ENCODE data around the gene FOXP1. TPM values are rescaled to one million over a fixed set of nuclear protein-coding genes. Genes with fewer than 3 reads are reported as not detected.

Gene FOXP1
- total and polyA plus RNA-seq, 9 of the 15 experiments (the other 6 are each of a cell fraction or from before 2014, with no cell fraction given) = 7.7 to 34.5 (median 13.7) TPM

DNA sequence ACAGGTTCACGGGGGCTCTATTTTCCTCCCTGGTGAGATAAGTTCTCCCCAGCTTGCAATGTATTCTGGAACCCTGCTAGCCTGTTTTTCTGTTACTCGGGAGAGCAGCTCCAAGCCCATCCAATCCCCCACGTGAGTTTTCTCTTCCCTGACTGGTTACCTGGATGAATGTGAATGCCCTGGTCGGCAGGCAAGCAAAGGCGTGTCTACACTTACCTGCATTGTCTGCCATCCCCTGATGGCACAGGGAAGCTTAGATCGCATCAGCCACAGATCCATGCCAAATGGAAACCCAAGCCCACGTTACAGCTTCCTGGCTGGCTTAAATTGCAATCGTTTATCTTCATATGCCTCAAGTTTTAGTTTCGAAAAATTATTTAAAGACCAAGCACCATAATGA is 149.9 kb downstream of the FOXP1 start (continued):
- no peak for TF ChIP-seq E2F6 (IDR thresholded peaks at IDR 0.05; ENCODE audit: borderline replicate concordance in 1 of 2, extremely low read depth in 1 of 2, insufficient read depth in 1 of 2, insufficient read length in 1 of 2, low read depth in 1 of 2, low read length in 1 of 2, poor library complexity in 1 of 2, severe bottlenecking in 1 of 2)

DNA sequence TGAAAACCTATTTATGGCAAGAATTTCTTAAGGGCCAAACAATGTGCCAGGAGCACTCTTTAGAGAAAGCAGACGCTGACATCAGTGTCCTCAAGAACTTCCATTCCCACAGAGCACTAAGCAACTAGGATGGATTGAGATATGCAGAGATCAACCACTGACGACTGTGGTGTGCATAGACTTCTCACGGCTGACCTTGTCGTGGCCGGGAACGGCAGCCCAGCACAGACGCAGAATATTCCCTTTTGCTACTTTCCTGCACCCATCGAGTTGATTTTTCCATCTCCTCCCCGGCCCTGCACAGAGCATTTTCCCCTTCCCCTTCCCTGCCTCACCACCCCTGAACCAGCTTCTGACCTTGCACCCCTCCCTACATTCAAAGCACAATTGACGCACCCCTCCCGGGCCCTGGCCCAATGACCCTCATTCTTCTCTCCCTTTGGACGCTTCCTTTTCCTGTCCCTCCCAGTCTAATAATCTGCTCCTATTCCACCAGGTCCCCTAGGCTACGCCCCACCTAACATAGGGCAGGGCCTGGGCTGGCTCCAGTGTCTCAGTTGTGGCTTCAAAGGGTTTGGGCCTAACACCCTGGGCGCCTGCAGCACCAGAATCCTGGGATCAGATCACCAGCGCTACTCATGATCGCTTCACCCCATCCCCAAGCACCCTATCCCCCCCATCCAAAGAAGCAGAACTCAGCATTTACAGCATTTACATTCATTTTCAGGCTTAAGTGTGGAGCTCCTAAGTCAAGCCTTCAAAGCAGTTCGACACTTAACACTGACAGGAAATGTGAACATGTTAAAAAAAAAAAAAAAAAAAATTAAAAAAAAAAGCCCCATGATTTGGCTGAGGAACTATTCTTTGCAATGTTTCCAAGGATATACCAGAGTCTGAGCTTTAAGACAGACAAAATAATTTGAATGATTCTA is 151.2 kb downstream of the FOXP1 start:
- ChIA-PET CTCF (ENCODE audit: low intra/inter-chr PET ratio) (no interaction called here), POLR2A (no interaction called here)
- no peak for ATAC-seq
- TF ChIP-seq, protein P1, sequence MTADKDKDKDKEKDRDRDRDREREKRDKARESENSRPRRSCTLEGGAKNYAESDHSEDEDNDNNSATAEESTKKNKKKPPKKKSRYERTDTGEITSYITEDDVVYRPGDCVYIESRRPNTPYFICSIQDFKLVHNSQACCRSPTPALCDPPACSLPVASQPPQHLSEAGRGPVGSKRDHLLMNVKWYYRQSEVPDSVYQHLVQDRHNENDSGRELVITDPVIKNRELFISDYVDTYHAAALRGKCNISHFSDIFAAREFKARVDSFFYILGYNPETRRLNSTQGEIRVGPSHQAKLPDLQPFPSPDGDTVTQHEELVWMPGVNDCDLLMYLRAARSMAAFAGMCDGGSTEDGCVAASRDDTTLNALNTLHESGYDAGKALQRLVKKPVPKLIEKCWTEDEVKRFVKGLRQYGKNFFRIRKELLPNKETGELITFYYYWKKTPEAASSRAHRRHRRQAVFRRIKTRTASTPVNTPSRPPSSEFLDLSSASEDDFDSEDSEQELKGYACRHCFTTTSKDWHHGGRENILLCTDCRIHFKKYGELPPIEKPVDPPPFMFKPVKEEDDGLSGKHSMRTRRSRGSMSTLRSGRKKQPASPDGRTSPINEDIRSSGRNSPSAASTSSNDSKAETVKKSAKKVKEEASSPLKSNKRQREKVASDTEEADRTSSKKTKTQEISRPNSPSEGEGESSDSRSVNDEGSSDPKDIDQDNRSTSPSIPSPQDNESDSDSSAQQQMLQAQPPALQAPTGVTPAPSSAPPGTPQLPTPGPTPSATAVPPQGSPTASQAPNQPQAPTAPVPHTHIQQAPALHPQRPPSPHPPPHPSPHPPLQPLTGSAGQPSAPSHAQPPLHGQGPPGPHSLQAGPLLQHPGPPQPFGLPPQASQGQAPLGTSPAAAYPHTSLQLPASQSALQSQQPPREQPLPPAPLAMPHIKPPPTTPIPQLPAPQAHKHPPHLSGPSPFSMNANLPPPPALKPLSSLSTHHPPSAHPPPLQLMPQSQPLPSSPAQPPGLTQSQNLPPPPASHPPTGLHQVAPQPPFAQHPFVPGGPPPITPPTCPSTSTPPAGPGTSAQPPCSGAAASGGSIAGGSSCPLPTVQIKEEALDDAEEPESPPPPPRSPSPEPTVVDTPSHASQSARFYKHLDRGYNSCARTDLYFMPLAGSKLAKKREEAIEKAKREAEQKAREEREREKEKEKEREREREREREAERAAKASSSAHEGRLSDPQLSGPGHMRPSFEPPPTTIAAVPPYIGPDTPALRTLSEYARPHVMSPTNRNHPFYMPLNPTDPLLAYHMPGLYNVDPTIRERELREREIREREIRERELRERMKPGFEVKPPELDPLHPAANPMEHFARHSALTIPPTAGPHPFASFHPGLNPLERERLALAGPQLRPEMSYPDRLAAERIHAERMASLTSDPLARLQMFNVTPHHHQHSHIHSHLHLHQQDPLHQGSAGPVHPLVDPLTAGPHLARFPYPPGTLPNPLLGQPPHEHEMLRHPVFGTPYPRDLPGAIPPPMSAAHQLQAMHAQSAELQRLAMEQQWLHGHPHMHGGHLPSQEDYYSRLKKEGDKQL (CRISPR knock-in tag; IDR thresholded peaks at IDR 0.05; ENCODE audit: borderline replicate concordance) = no peak
- TF ChIP-seq, protein P2, sequence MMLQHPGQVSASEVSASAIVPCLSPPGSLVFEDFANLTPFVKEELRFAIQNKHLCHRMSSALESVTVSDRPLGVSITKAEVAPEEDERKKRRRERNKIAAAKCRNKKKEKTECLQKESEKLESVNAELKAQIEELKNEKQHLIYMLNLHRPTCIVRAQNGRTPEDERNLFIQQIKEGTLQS (IDR thresholded peaks at IDR 0.05) = no peak
- TF ChIP-seq, protein P2 (CRISPR knock-in tag; conservative IDR thresholded peaks at IDR 0.05) = no peak
- H3K27ac ChIP-seq (ENCODE audit: extremely low read depth, low read depth, low read length) = no peak overlapping the region
- H3K4me2 ChIP-seq (ENCODE audit: insufficient read depth, low read length) = no peak overlapping the region
- in situ Hi-C loops (cut with MboI) = no loop called here
- no peak for DNase-seq (ENCODE audit: extremely low read depth in 1 of 4, low spot score in 3 of 4)
- H3K4me1 ChIP-seq (replicated peaks in 1 of 2; ENCODE audit: control insufficient read depth in 2 of 2, insufficient read depth in 2 of 2, low read length in 2 of 2) = no peaks in the 10 kb centered on the region; a peak in 1 of 5 replicates
- no peak overlapping the region for H2AFZ ChIP-seq (ENCODE audit: low read depth, low read length)
- intact Hi-C loops (cut with micrococcal nuclease) = no loop called here
- no peaks in the 10 kb centered on the region for H3K36me3 ChIP-seq (ENCODE audit: control insufficient read depth, insufficient read depth, low read length)
- H3K79me2 ChIP-seq (ENCODE audit: control insufficient read depth, insufficient read depth, low read length) = no peaks in the 10 kb centered on the region
- H3K9ac ChIP-seq (ENCODE audit: insufficient read depth in 1 of 2, low read depth in 2 of 2, low read length in 2 of 2) = peak overlapping the region in 1 of 2 experiments; percentile 21; a peak in 1 of 4 replicates
- no peaks in the 10 kb centered on the region for H3K27me3 ChIP-seq (ENCODE audit: control insufficient read depth in 2 of 2, insufficient read depth in 2 of 2, low read length in 2 of 2)
- H4K20me1 ChIP-seq (replicated peaks; ENCODE audit: control insufficient read depth, insufficient read depth, low read length) = no peaks in the 10 kb centered on the region
- no peak overlapping the region for H3K4me3 ChIP-seq
- no peak for FAIRE-seq
- no peaks in the 10 kb centered on the region for H3K9me3 ChIP-seq (replicated peaks; ENCODE audit: control insufficient read depth, insufficient read depth, low read depth, low read length)
- WGBS (ENCODE audit: insufficient coverage, low coverage, missing lambda C conversion rate) = 84% methylated on average over 10 of the region's 17 CpGs
- H3K9me1 ChIP-seq (ENCODE audit: control insufficient read depth, insufficient read depth, low read length) = no peaks in the 10 kb centered on the region
- no TSS peak for BruUV-seq (replicated peaks)
